ENCODE data around the gene SWSAP1.

- TF ChIP-seq CTCF (conservative IDR thresholded peaks at IDR 0.05 in 1 of 2, IDR thresholded peaks at IDR 0.05 in 1 of 2; ENCODE audit: low read depth in 1 of 2, low read length in 2 of 2) (no peak), EZH2 (IDR thresholded peaks at IDR 0.05; ENCODE audit: low read length, missing control alignments) (no peak)
Measured at GRCh38 chr19:11356676-11357550, 17.6 kb upstream of the SWSAP1 start.

All from fibroblast of lung (primary cell).